HL-60 (cell line): ENCODE results near the gene MORN5.

Experiments used
- DNase-seq, 2 experiments: peaks; one replicate each; pipeline ENCODE4 v3.0.0-alpha.2; 2010 to 2020; ENCODE audit warnings: low read depth in 1 of 2, low spot score in 1 of 2
- H3K27ac ChIP-seq: fragments of 250-450 bp; sonication (Bioruptor Pico); replicated peaks from 2 replicates; pipeline ENCODE4 v1.5.1; 2020; ENCODE audit warnings: mild to moderate bottlenecking, moderate library complexity
- H3K27me3 ChIP-seq: fragments of 250-450 bp; sonication (Bioruptor Pico); 2 replicates; pipeline ENCODE4 v1.5.1; 2021; ENCODE audit warnings: mild to moderate bottlenecking, moderate library complexity; ENCODE audit not compliant: insufficient read depth, poor library complexity, severe bottlenecking
- H3K4me3 ChIP-seq: replicated peaks from 2 replicates; pipeline ENCODE4 v1.5.1; 2011; ENCODE audit warnings: mild to moderate bottlenecking, control low read depth, low read length; ENCODE audit not compliant: insufficient read depth
- CTCF ChIP-seq: IDR thresholded peaks from one replicate; pipeline ENCODE4 v1.5.1; 2011; ENCODE audit warnings: low read length, control low read depth, inconsistent platforms; ENCODE audit not compliant: insufficient read depth
- GABPA ChIP-seq: IDR thresholded peaks from 2 replicates; pipeline ENCODE4 v1.6.1; 2012; ENCODE audit warnings: low read depth
- POLR2AphosphoS5 ChIP-seq: IDR thresholded peaks from 2 replicates; pipeline ENCODE4 v1.6.1; 2012; ENCODE audit warnings: low read depth
- REST ChIP-seq: IDR thresholded peaks from 2 replicates; pipeline ENCODE4 v1.6.1; 2012; ENCODE audit warnings: low read depth; ENCODE audit not compliant: insufficient replicate concordance
- SPI1 ChIP-seq: IDR thresholded peaks from 2 replicates; pipeline ENCODE4 v1.6.1; 2012; ENCODE audit warnings: low read depth, mild to moderate bottlenecking, borderline replicate concordance

Gene MORN5

DNA sequence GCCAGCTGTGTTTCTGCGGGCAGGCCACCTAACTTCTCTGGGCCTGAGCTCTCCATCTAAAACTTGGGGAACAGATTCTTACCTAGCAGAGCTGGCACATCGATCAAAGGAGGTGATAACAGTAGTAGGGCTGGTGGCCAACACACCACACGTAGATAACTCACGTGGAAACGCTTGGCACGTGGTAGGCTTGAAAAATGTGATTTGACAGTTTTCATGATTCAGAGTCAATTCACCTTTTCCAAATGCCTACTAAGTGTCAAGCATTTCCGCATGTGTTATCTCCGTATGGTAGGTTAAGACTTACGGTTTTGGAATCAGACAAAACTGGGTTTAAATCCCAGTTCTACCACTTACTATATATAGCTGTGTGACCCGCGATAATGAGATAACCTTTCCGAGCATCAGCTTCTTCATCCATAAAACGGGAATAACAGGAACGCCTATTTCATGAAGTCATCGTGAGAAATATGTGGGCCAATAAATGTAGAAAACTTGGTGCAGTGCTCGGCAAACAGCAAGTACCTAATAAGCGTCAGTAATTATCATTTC is 25.6 kb upstream of the MORN5 start:
- DNase-seq = no peak
- H3K4me3 ChIP-seq = no peak overlapping the region
- H3K27ac ChIP-seq = no peak overlapping the region
- no peak for TF ChIP-seq GABPA
- TF ChIP-seq SPI1 = no peak
- no peak for TF ChIP-seq REST
- TF ChIP-seq CTCF = no peak
- TF ChIP-seq POLR2AphosphoS5 = no peak
- H3K27me3 ChIP-seq = peaks cover 4% of the 10 kb centered on the region

DNA sequence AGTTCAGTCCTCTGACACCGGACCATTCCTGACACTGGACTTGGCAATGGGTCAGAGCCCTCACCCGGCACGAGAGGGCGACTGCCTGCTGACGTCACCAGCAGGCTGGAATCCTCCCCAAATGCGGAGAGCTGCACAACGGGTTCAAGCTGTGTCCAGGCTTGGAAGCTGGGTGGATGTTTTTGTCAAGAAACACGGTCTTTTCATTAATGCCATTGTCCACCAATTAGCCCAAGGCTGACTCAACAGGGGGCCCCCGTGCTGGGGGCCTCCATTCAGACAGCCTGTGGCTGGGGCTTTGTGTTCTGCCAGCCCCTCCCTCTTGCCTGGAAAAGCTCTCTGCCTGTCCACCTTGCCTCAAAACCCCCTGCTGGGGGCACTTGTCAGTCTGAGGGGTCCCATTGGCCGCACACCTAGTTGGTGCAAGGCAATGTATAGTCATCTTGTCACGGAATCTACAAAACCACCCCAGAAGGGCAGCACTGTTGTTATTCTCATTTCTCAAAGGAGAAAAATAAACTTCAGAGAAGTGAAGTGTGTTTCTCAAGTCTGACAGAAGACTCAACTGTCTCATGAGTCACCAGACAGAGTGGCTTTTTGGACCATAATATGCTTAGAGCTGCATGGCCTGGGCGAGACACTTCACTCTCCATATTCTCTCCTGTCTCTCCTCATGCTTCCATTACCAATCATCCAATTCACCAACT is 24.7 kb upstream of the MORN5 start:
- no peak overlapping the region for H3K4me3 ChIP-seq
- no peak overlapping the region for H3K27ac ChIP-seq
- H3K27me3 ChIP-seq = peaks cover 4% of the 10 kb centered on the region
- no peak for DNase-seq
- no peak for TF ChIP-seq POLR2AphosphoS5
- no peak for TF ChIP-seq CTCF
- no peak for TF ChIP-seq SPI1
- no peak for TF ChIP-seq GABPA
- no peak for TF ChIP-seq REST

- TF ChIP-seq CTCF = no peak
- no peak for TF ChIP-seq POLR2AphosphoS5
- TF ChIP-seq SPI1 = no peak
- TF ChIP-seq REST = no peak
- TF ChIP-seq GABPA = no peak
- Histone ChIP-seq H3K27ac (no peak overlapping the region), H3K27me3 (peaks cover 4% of the 10 kb centered on the region), H3K4me3 (no peak overlapping the region)
- DNase-seq = no peak
Measured at GRCh38 chr9:122135529-122135859, 24.2 kb upstream of the MORN5 start.
